DND-41 (cell line): ENCODE measurements around the gene CD320.
"Not testable (repeated sequence)": the region's sequence is repeated elsewhere in the genome, so short reads cannot be mapped to it uniquely, and the experiment has no call there.

Experiments
- ATAC-seq: fragments of 200-7000 bp; cut with Tn5 transposase; 3 replicates; pipeline ENCODE4 v1.9.1; 2021; ENCODE audit warnings: low read depth; ENCODE audit not compliant: insufficient read depth
- DNase-seq: peaks from one replicate; pipeline ENCODE4 v3.0.0-alpha.2; 2020
- H2AFZ ChIP-seq: 2 replicates; pipeline ENCODE4 v1.6.0; 2012; ENCODE audit warnings: low read depth, low read length
- H3K27ac ChIP-seq: 2 replicates; pipeline ENCODE4 v1.5.1; 2012; ENCODE audit warnings: low read length, inconsistent platforms
- H3K27me3 ChIP-seq: fragments of 200-600 bp; sonication (generic); 2 replicates; pipeline ENCODE4 v1.6.0; 2012; ENCODE audit warnings: low read length, mild to moderate bottlenecking, inconsistent platforms; ENCODE audit not compliant: insufficient read depth, poor library complexity
- H3K36me3 ChIP-seq: 2 replicates; pipeline ENCODE4 v1.5.1; 2012; ENCODE audit warnings: low read length, inconsistent platforms; ENCODE audit not compliant: insufficient read depth
- H3K4me1 ChIP-seq: 2 replicates; pipeline ENCODE4 v1.5.1; 2012; ENCODE audit warnings: mild to moderate bottlenecking, low read length; ENCODE audit not compliant: insufficient read depth
- H3K4me2 ChIP-seq: 2 replicates; pipeline ENCODE4 v1.6.0; 2012; ENCODE audit warnings: mild to moderate bottlenecking, moderate library complexity, low read length, inconsistent platforms; ENCODE audit not compliant: insufficient read depth
- H3K4me3 ChIP-seq, 2 experiments: fragments of 200-600 bp in 1 of 2; shearing (Covaris generic) in 1 of 2; 2 replicates each; pipeline ENCODE4 v1.5.1; 2012 to 2016; ENCODE audit warnings: inconsistent platforms in 2 of 2, low read length in 2 of 2, mild to moderate bottlenecking in 2 of 2, low read depth in 1 of 2, moderate library complexity in 1 of 2
- H3K79me2 ChIP-seq: 2 replicates; pipeline ENCODE4 v1.6.0; 2012; ENCODE audit warnings: low read length, inconsistent platforms; ENCODE audit not compliant: insufficient read depth
- H3K9ac ChIP-seq: 2 replicates; pipeline ENCODE4 v1.6.0; 2012; ENCODE audit warnings: low read depth, mild to moderate bottlenecking, inconsistent platforms, low read length, moderate library complexity
- H3K9me3 ChIP-seq: 2 replicates; pipeline ENCODE4 v1.5.1; 2012; ENCODE audit warnings: low read length, moderate library complexity, mild to moderate bottlenecking, inconsistent platforms; ENCODE audit not compliant: insufficient read depth, severe bottlenecking
- H4K20me1 ChIP-seq: 2 replicates; pipeline ENCODE4 v1.6.0; 2012; ENCODE audit warnings: low read length; ENCODE audit not compliant: insufficient read depth
- CTCF ChIP-seq: IDR thresholded peaks from 2 replicates; pipeline ENCODE4 v1.5.1; 2012; ENCODE audit warnings: borderline replicate concordance, low read length, moderate library complexity, mild to moderate bottlenecking; ENCODE audit not compliant: poor library complexity, severe bottlenecking; ENCODE audit errors: extremely low read depth
- EZH2 ChIP-seq: IDR thresholded peaks from 3 replicates; pipeline ENCODE4 v1.6.1; 2012; ENCODE audit warnings: borderline replicate concordance, low read depth, mild to moderate bottlenecking, moderate library complexity, low read length, inconsistent platforms; ENCODE audit not compliant: severe bottlenecking

The CD320 gene

GRCh38 chr19:8307965-8308866 lies at the start of gene CD320:
Gene CD320, minus strand, starts transcription at chr19:8308358. Its CDS starts 68 bp downstream, at chr19:8308290.
- Histone ChIP-seq H3K4me3 (peak within 1 kb of the TSS; percentile 57 to 71; a peak in 3 of 4 replicates), H3K27me3 (no peaks in the 10 kb centered on the region), H2AFZ (peak within 1 kb of the TSS; percentile 77), H3K9ac (peak within 1 kb of the TSS; percentile 77), H3K79me2 (peaks cover 53% of the 10 kb centered on the region), H3K4me1 (peaks cover 52% of the 10 kb centered on the region), H3K27ac (peak within 1 kb of the TSS; percentile 87), H4K20me1 (peaks cover 5% of the 10 kb centered on the region), H3K9me3 (no peaks in the 10 kb centered on the region), H3K36me3 (peaks cover 58% of the 10 kb centered on the region), H3K4me2 (peak within 1 kb of the TSS; percentile 97)
- ATAC-seq (peak; percentile 89), DNase-seq (peak; percentile 93)
- no peak for TF ChIP-seq EZH2
- no peak for TF ChIP-seq CTCF

GRCh38 chr19:8357007-8357521 lies 48.9 kb upstream of the CD320 start:
- no peak for TF ChIP-seq EZH2
- no peak for TF ChIP-seq CTCF
- Histone ChIP-seq H2AFZ (no peak overlapping the region), H3K79me2 (no peaks in the 10 kb centered on the region), H3K9ac (no peak overlapping the region), H3K27ac (no peak overlapping the region), H3K9me3 (no peaks in the 10 kb centered on the region), H3K4me2 (no peak overlapping the region), H3K4me1 (peaks cover 6% of the 10 kb centered on the region), H4K20me1 (peaks cover 3% of the 10 kb centered on the region; the same call in 1 of the 2 replicates), H3K27me3 (no peaks in the 10 kb centered on the region), H3K36me3 (no peaks in the 10 kb centered on the region), H3K4me3 (no peak overlapping the region)
- DNase-seq (no peak), ATAC-seq (no peak)

GRCh38 chr19:8355631-8356402 lies 47.7 kb upstream of the CD320 start:
- H3K36me3 ChIP-seq, result no peaks in the 10 kb centered on the region
- H3K27ac ChIP-seq, result no peak overlapping the region
- no peak overlapping the region for H2AFZ ChIP-seq
- H3K79me2 ChIP-seq, result no peaks in the 10 kb centered on the region
- H3K4me2 ChIP-seq, result no peak overlapping the region
- ATAC-seq, result no peak
- no peak overlapping the region for H3K9ac ChIP-seq
- no peaks in the 10 kb centered on the region for H3K9me3 ChIP-seq
- TF ChIP-seq CTCF (no peak), EZH2 (no peak)
- H3K4me3 ChIP-seq, result no peak overlapping the region
- peaks cover 6% of the 10 kb centered on the region for H3K4me1 ChIP-seq
- DNase-seq, result no peak
- peaks cover 3% of the 10 kb centered on the region; the same call in 1 of the 2 replicates for H4K20me1 ChIP-seq
- no peaks in the 10 kb centered on the region for H3K27me3 ChIP-seq

- H3K4me2 ChIP-seq, DNase-seq, H3K36me3 ChIP-seq, H3K9ac ChIP-seq, ATAC-seq, H4K20me1 ChIP-seq, H3K9me3 ChIP-seq, H3K79me2 ChIP-seq, H3K4me1 ChIP-seq, H3K27me3 ChIP-seq, H3K27ac ChIP-seq, H2AFZ ChIP-seq, H3K4me3 ChIP-seq: not testable (repeated sequence)
Observed at GRCh38 chr19:8352845-8353244, 44.7 kb upstream of the CD320 start.
